CD4-positive, alpha-beta T cell (primary cell): ENCODE measurements around the gene RNPS1. TPM values are rescaled to one million over a fixed set of nuclear protein-coding genes. Genes with fewer than 3 reads are reported as not detected.

ENCODE experiments used
- ATAC-seq: fragments of 200-7000 bp; cut with Tn5 transposase; one replicate; pipeline ENCODE4 v1.10.0; 2022; ENCODE audit warnings: mild to moderate bottlenecking; ENCODE audit not compliant: poor library complexity
- CTCF ChIA-PET: fragments of 350-600 bp; sonication (Branson Sonifier 250); formaldehyde crosslinking; loops from one replicate; lab custom pipeline; 2021; ENCODE audit warnings: antibody characterized with exemption, inconsistent platforms; lab: Charles Lee
- POLR2A ChIA-PET: fragments of 350-600 bp; sonication (Branson Sonifier 250); formaldehyde crosslinking; loops from one replicate; lab custom pipeline; 2021; ENCODE audit warnings: antibody characterized with exemption, inconsistent platforms; lab: Charles Lee
- DNase-seq, 14 experiments: peaks; one replicate each; pipeline ENCODE4 v3.0.0-alpha.2; 2013 to 2020; ENCODE audit warnings: mixed read lengths in 2 of 14
- H3K27ac ChIP-seq, 2 donors: one replicate each; pipeline versions ENCODE4 v1.5.1 to v1.7.0; 2013; ENCODE audit warnings: low read length in 2 of 2, low read depth in 1 of 2, mild to moderate bottlenecking in 1 of 2
- H3K27me3 ChIP-seq, 2 experiments: 1 replicate in 1 of 2; 2 replicates in 1 of 2; pipeline versions ENCODE4 v1.6.1 to v1.7.0; 2013; ENCODE audit warnings: low read length in 2 of 2, control low read depth in 1 of 2, mild to moderate bottlenecking in 1 of 2, moderate library complexity in 1 of 2; ENCODE audit not compliant: insufficient read depth in 2 of 2, control insufficient read depth in 1 of 2
- H3K36me3 ChIP-seq: one replicate; pipeline ENCODE4 v1.6.1; 2013; ENCODE audit warnings: low read length, control low read depth; ENCODE audit not compliant: insufficient read depth
- H3K4me1 ChIP-seq: one replicate; pipeline ENCODE4 v1.6.1; 2013; ENCODE audit warnings: low read length, control low read depth; ENCODE audit not compliant: insufficient read depth
- H3K4me3 ChIP-seq: one replicate; pipeline ENCODE4 v1.5.1; 2013; ENCODE audit warnings: mild to moderate bottlenecking, low read length, moderate library complexity
- H3K9me3 ChIP-seq, 2 experiments: 1 replicate in 1 of 2; 2 replicates in 1 of 2; pipeline versions ENCODE4 v1.6.1 to v1.7.0; 2013; ENCODE audit warnings: low read length in 2 of 2, mild to moderate bottlenecking in 2 of 2, control low read depth in 1 of 2, moderate library complexity in 1 of 2; ENCODE audit not compliant: control insufficient read depth in 1 of 2, insufficient read depth in 1 of 2
- H3K27ac Mint-ChIP-seq: one replicate; pipeline ENCODE4 v1.8.0; 2020; ENCODE audit warnings: mixed read lengths
- H3K27me3 Mint-ChIP-seq: one replicate; pipeline ENCODE4 v1.8.0; 2021; ENCODE audit warnings: mixed read lengths
- H3K36me3 Mint-ChIP-seq: one replicate; pipeline ENCODE4 v1.8.0; 2021; ENCODE audit warnings: low read depth, mixed read lengths
- H3K4me1 Mint-ChIP-seq: one replicate; pipeline ENCODE4 v1.8.0; 2021; ENCODE audit warnings: low read depth, mixed read lengths
- H3K4me3 Mint-ChIP-seq: one replicate; pipeline ENCODE4 v1.8.0; 2020; ENCODE audit warnings: mild to moderate bottlenecking, mixed read lengths
- H3K9me3 Mint-ChIP-seq: one replicate; pipeline ENCODE4 v1.8.0; 2020; ENCODE audit warnings: mixed read lengths
- intact Hi-C, 2 experiments: fragments of 100-400 bp; cut with DNase I in 1 of 2; cut with micrococcal nuclease in 1 of 2; formaldehyde crosslinking; loops; one replicate each; pipeline versions ENCODE4 v1.15.1 to v1.9.0; 2023 to 2025; cut with DNase I, micrococcal nuclease
- total RNA-seq, 174 experiments: library from RNA in 2 of 174; stranded (reverse) in 2 of 174; gene quantifications; one replicate each; pipeline ENCODE4 v1.2.3 and lab custom pipeline; 2021 to 2026
- TF ChIP-seq, protein P1 (sequence below): fragments of 200-600 bp; IDR thresholded peaks from one replicate; pipeline ENCODE4 v1.8.0; 2022; ENCODE audit warnings: antibody characterized with exemption, mild to moderate bottlenecking

Gene RNPS1
- total RNA-seq, 2 experiments from 2014 or later, result 211 to 214 TPM

DNA sequence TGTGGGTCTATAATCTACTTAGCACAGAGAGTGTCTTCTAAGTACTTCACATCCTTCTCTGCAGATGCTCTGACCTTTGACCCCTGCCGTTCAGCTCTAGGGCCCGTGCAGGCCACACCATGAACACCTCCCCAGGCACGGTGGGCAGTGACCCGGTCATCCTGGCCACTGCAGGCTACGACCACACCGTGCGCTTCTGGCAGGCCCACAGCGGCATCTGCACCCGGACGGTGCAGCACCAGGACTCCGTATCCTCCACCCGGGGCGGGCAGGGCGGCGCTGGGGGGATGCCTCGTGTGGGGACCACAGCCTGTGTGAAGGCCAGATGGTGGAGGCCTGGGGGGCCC, 62.0 kb downstream of the RNPS1 start:
- peaks cover 16% of the 10 kb centered on the region for H3K36me3 Mint-ChIP-seq
- Histone ChIP-seq H3K36me3 (peaks cover 32% of the 10 kb centered on the region), H3K27ac (peak overlapping the region; percentile 45 to 62), H3K27me3 (no peaks in the 10 kb centered on the region), H3K4me1 (peaks cover 23% of the 10 kb centered on the region), H3K9me3 (no peaks in the 10 kb centered on the region), H3K4me3 (peak overlapping the region; percentile 59)
- H3K4me3 Mint-ChIP-seq, result peak overlapping the region; percentile 76
- intact Hi-C loops, result loop anchor here (1.0 to 5.0 kb wide), 7 partner anchors 8 to 159 kb away; partner anchors contain the start of genes E4F1 (in 2 of the 2), ECI1 (in 2 of the 2), NTHL1 (in 1 of the 2) and PGP (in 1 of the 2)
- H3K9me3 Mint-ChIP-seq, result no peaks in the 10 kb centered on the region
- no peaks in the 10 kb centered on the region for H3K27me3 Mint-ChIP-seq
- H3K27ac Mint-ChIP-seq, result peak overlapping the region; percentile 79
- H3K4me1 Mint-ChIP-seq, result peaks cover 13% of the 10 kb centered on the region
- DNase-seq (no peak), ATAC-seq (no peak)
- POLR2A ChIA-PET, result interaction anchor here (0.9 to 4.8 kb wide), 11 partner anchors 9 to 1526 kb away, joined by 3 to 47 read pairs (median 4); partner anchors contain the start of genes AMDHD2, E4F1, ECI1 and PGP
- TF ChIP-seq, protein P1, sequence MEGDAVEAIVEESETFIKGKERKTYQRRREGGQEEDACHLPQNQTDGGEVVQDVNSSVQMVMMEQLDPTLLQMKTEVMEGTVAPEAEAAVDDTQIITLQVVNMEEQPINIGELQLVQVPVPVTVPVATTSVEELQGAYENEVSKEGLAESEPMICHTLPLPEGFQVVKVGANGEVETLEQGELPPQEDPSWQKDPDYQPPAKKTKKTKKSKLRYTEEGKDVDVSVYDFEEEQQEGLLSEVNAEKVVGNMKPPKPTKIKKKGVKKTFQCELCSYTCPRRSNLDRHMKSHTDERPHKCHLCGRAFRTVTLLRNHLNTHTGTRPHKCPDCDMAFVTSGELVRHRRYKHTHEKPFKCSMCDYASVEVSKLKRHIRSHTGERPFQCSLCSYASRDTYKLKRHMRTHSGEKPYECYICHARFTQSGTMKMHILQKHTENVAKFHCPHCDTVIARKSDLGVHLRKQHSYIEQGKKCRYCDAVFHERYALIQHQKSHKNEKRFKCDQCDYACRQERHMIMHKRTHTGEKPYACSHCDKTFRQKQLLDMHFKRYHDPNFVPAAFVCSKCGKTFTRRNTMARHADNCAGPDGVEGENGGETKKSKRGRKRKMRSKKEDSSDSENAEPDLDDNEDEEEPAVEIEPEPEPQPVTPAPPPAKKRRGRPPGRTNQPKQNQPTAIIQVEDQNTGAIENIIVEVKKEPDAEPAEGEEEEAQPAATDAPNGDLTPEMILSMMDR, result peak; percentile 2
- CTCF ChIA-PET, result interaction anchor here (1.1 to 1.8 kb wide), 2 partner anchors 11 to 66 kb away, joined by 3 to 4 read pairs; no protein-coding TSS in a partner anchor

DNA sequence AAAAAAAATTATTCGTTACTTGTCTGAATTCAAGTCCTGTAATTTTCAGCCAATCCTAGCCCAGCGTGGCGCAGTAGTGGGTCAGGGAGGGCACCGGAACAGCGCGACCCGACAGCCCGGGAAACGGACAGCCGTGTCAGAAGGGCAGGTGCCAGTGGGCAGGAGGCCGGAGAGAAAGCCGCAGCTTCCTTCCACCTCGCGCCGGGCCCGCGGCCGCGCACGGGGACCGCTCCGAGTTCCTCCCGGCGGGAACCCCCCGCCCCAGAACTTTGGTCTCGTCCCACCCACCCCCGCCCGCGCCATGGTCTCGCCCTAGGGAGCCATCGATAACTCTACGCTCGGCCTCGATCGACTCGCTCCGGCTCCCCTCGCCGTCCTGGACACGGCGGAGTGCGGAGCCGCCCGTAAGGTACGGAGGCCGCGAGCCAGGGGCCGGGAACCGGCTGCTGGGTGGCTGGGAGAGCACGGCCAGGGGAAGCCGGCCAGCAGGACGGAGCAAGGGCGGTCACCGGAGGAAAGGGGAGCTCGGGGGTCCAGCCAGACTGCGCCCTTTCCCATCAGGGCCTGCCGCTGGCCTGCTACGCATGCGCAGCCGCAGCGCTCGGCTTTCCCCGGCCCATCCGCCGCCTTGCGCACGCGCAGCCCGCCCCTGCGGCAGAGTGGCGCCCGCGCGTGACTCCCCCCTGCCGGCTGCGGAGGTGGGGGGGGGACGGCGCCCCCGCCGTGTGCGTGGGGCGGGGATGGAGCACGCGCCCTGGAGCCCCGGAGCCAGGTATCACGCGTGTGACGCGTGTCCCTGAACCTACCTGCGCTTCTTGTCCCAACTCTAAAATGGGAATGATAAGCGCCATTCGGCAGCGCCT, 62.6 kb downstream of the RNPS1 start, which contains the start of gene MLST8:
TSS of gene MLST8 (plus strand) at position 351 of the 863 bp plus-strand sequence. CDS start 632 bp downstream, outside the sequence.
- Mint-ChIP-seq H3K27ac (peak within 1 kb of the TSS; percentile 79), H3K4me3 (peak within 1 kb of the TSS; percentile 90), H3K9me3 (no peaks in the 10 kb centered on the region), H3K4me1 (peaks cover 13% of the 10 kb centered on the region), H3K36me3 (peaks cover 15% of the 10 kb centered on the region), H3K27me3 (no peaks in the 10 kb centered on the region)
- Histone ChIP-seq H3K27me3 (no peaks in the 10 kb centered on the region), H3K9me3 (no peaks in the 10 kb centered on the region), H3K4me1 (peaks cover 23% of the 10 kb centered on the region), H3K27ac (peak within 1 kb of the TSS; percentile 90 to 94), H3K4me3 (peak within 1 kb of the TSS; percentile 59), H3K36me3 (peaks cover 32% of the 10 kb centered on the region)
- intact Hi-C loops, result loop anchor here (1.0 to 5.0 kb wide), 6 partner anchors 18 to 158 kb away; partner anchors contain the start of genes E4F1 (in 2 of the 2), ECI1 (in 2 of the 2), NTHL1 (in 1 of the 2) and RNPS1 (in 1 of the 2)
- TF ChIP-seq, protein P1, result peak; percentile 26
- POLR2A ChIA-PET, result interaction anchor here (0.6 to 4.8 kb wide), 12 partner anchors 9 to 1525 kb away, joined by 3 to 47 read pairs (median 4); partner anchors contain the start of genes AMDHD2, E4F1, ECI1 and PGP
- DNase-seq (peak; percentile 82 to 98 (median 92)), ATAC-seq (peak; percentile 82)
- CTCF ChIA-PET, result interaction anchor here (1.1 to 1.8 kb wide), 2 partner anchors 10 to 65 kb away, joined by 3 to 4 read pairs; no protein-coding TSS in a partner anchor

DNA sequence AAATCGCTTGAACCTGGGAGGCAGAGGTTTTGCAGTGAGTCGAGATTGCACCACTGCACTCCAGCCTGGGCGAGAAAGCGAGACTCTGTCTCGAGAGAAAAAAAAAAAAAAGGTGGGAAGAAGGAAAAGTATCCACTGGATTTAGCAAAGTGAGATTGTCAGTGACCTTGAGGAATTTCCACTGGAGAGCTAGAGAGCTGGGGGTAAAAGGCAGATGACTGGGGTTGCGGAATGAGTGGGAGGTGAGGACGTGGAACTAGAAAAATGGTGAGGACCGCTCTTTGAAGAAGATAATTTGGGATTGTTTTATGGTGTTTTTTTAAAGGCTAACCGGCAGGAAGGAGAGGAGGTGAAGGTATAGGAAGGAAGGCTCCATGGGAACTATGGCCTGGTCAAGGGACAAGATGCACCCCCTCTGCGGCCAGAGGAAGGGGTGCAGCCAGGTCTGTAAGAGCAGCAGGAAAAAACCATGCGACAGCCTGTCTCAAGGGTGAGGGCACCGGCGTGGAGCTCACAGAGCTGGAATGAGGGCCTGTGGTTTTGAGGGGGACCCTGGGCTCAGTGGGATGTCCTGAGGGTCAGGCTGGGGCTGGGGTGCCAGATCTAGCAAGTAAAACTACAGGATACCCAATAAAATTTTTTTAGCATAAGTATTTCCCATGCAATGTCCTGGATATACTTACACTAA, 63.4 kb downstream of the RNPS1 start:
- Mint-ChIP-seq H3K4me3 (peak overlapping the region; percentile 86), H3K27ac (peak overlapping the region; percentile 62), H3K27me3 (no peaks in the 10 kb centered on the region), H3K9me3 (no peaks in the 10 kb centered on the region), H3K36me3 (peaks cover 13% of the 10 kb centered on the region), H3K4me1 (peaks cover 13% of the 10 kb centered on the region)
- DNase-seq (no peak), ATAC-seq (no peak)
- ChIA-PET POLR2A (interaction anchor here (0.6 to 4.8 kb wide), 5 partner anchors 10 to 240 kb away, joined by 3 to 47 read pairs (median 5); partner anchors contain the start of genes PGP, RNPS1, RPS2 and TRAF7), CTCF (interaction anchor here (1.1 kb wide), 2 partner anchors 10 to 64 kb away, joined by 3 read pairs; no protein-coding TSS in a partner anchor)
- TF ChIP-seq, protein P1, result no peak
- Histone ChIP-seq H3K9me3 (no peaks in the 10 kb centered on the region), H3K36me3 (peaks cover 31% of the 10 kb centered on the region), H3K4me3 (peak overlapping the region; percentile 59), H3K27me3 (no peaks in the 10 kb centered on the region), H3K4me1 (peaks cover 23% of the 10 kb centered on the region), H3K27ac (peak overlapping the region; percentile 90 to 94)
- intact Hi-C loops, result loop anchor here (1.0 to 5.0 kb wide), 6 partner anchors 19 to 157 kb away; partner anchors contain the start of genes E4F1 (in 2 of the 2), ECI1 (in 2 of the 2), NTHL1 (in 1 of the 2) and RNPS1 (in 1 of the 2)
